Measurements from ENCODE around the gene ENOX1.

DNA sequence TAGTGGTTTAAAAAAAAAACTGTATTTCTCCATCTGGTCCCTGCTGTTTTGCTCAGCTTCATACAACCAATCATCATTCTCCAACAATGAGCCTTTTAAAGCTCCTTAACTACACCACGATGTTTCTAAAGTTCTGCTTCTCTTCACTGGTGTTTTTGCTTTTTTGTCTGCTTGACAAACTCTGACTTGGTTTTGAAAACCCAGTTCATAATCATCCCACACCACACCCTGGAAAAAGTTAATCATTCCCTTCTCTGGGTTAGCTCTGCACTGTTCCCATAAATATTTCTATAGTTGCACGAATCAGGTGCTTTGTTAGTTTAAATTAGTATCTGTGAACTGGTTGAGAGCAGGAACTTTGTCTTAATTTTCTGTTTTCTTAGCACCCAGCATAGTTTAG, 217.1 kb downstream of the ENOX1 start:
- TF ChIP-seq CTCF (IDR thresholded peaks at IDR 0.05) = no peak
- no peak for TF ChIP-seq POLR2A (IDR thresholded peaks at IDR 0.05)
